Central memory CD8-positive, alpha-beta T cell (primary cell): ENCODE measurements around the gene MS4A4A.

Experiments
- ATAC-seq: fragments of 150-1000 bp; cut with Tn5 transposase; replicated peaks from 2 replicates; pipeline ENCODE4 v1.10.0; 2022; ENCODE audit warnings: mild to moderate bottlenecking, moderate FRiP score, moderate number of reproducible peaks; ENCODE audit not compliant: poor library complexity, severe bottlenecking; ENCODE audit errors: extremely low read depth
- DNase-seq, 2 donors: peaks; one replicate each; pipeline ENCODE4 v3.0.0; 2021; ENCODE audit warnings: low spot score in 2 of 2
- H3K27ac Mint-ChIP-seq: one replicate; pipeline ENCODE4 v1.8.0; 2022; ENCODE audit warnings: low read depth, mild to moderate bottlenecking, moderate library complexity, mixed read lengths
- H3K27me3 Mint-ChIP-seq: one replicate; pipeline ENCODE4 v1.8.0; 2022; ENCODE audit warnings: mixed read lengths
- H3K36me3 Mint-ChIP-seq: one replicate; pipeline ENCODE4 v1.8.0; 2022; ENCODE audit warnings: mild to moderate bottlenecking, moderate library complexity, mixed read lengths; ENCODE audit not compliant: insufficient read depth
- H3K4me1 Mint-ChIP-seq: one replicate; pipeline ENCODE4 v1.8.0; 2022; ENCODE audit warnings: mixed read lengths
- H3K4me3 Mint-ChIP-seq: one replicate; pipeline ENCODE4 v1.8.0; 2022; ENCODE audit warnings: mild to moderate bottlenecking, moderate library complexity, mixed read lengths
- H3K9me3 Mint-ChIP-seq: one replicate; pipeline ENCODE4 v1.8.0; 2022; ENCODE audit warnings: mixed read lengths

The MS4A4A gene

DNA sequence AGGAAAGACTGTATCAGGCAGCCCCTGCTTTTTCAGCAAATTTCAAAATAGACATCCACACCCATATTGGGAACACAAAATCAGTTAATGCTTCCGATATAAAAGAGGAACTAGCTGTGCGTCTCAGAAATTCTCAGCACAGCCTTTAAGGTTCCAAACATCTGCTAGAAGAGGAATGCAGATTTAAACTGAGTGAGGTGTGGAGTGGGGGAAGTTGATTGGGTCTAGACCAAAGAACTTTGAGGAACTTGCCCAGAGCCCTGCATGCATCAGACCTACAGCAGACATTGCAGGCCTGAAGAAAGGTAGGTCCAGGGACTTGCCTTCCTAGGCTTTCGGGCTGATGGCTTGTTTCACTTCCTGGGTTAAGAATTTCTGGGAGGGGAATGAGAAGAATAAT lies at the start of gene MS4A4A:
TSS of gene MS4A4A (plus strand) at position 255 of the 400 bp plus-strand sequence. CDS start at position 265, 10 bp downstream.
- Mint-ChIP-seq H3K27me3 (peaks cover 28% of the 10 kb centered on the region), H3K9me3 (no peaks in the 10 kb centered on the region), H3K27ac (no peak within 1 kb of the TSS), H3K4me3 (no peak within 1 kb of the TSS), H3K36me3 (no peaks in the 10 kb centered on the region), H3K4me1 (no peaks in the 10 kb centered on the region)
- ATAC-seq = no peak
- no peak for DNase-seq

GRCh38 chr11:60230681-60231080 lies 49.8 kb upstream of the MS4A4A start:
- no peaks in the 10 kb centered on the region for H3K4me1 Mint-ChIP-seq

GRCh38 chr11:60235321-60235720 lies 45.1 kb upstream of the MS4A4A start:
- peaks cover 60% of the 10 kb centered on the region for H3K27me3 Mint-ChIP-seq
- no peaks in the 10 kb centered on the region for H3K9me3 Mint-ChIP-seq

More at GRCh38 chr11:60230681-60231080, 49.8 kb upstream of the MS4A4A start:
- H3K36me3 Mint-ChIP-seq = no peaks in the 10 kb centered on the region
- no peaks in the 10 kb centered on the region for H3K9me3 Mint-ChIP-seq
- DNase-seq (no peak), ATAC-seq (no peak)
- peaks cover 25% of the 10 kb centered on the region for H3K27me3 Mint-ChIP-seq
- no peak overlapping the region for H3K4me3 Mint-ChIP-seq
- no peak overlapping the region for H3K27ac Mint-ChIP-seq

GRCh38 chr11:60240662-60241061 lies 39.8 kb upstream of the MS4A4A start:
- H3K36me3 Mint-ChIP-seq = no peaks in the 10 kb centered on the region
- peaks cover 81% of the 10 kb centered on the region for H3K27me3 Mint-ChIP-seq
- H3K27ac Mint-ChIP-seq = no peak overlapping the region
- ATAC-seq = no peak
- H3K4me1 Mint-ChIP-seq = no peaks in the 10 kb centered on the region
- DNase-seq = no peak
- H3K9me3 Mint-ChIP-seq = no peaks in the 10 kb centered on the region
- no peak overlapping the region for H3K4me3 Mint-ChIP-seq

More at GRCh38 chr11:60235321-60235720, 45.1 kb upstream of the MS4A4A start:
- ATAC-seq = no peak
- Mint-ChIP-seq H3K36me3 (no peaks in the 10 kb centered on the region), H3K4me1 (no peaks in the 10 kb centered on the region), H3K4me3 (no peak overlapping the region), H3K27ac (no peak overlapping the region)
- no peak for DNase-seq

DNA sequence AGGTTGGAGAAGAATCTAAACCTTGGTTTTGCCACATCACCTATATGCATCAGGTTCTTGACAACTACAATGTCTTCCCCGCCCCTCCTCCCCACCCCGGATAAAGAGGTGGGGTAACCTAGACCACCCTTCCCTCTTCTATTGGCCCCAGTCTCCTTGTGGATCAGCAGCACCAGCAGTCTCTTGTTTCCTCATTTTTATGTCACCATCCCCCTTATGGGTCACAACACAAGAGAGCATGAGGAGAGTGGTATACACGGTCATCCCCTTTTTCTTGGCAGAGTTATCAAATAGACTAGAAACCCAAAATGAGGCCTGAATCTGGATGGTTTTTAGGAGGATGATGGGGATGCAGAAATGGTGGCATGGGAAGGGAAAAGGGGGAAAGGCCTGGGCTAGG lies 38.7 kb upstream of the MS4A4A start:
- Mint-ChIP-seq H3K36me3 (no peaks in the 10 kb centered on the region), H3K27ac (no peak overlapping the region), H3K4me3 (no peak overlapping the region), H3K9me3 (no peaks in the 10 kb centered on the region), H3K27me3 (peaks cover 79% of the 10 kb centered on the region), H3K4me1 (no peaks in the 10 kb centered on the region)
- ATAC-seq (no peak), DNase-seq (no peak)

- Mint-ChIP-seq H3K36me3 (no peaks in the 10 kb centered on the region), H3K4me1 (no peaks in the 10 kb centered on the region), H3K4me3 (no peak within 1 kb of the TSS), H3K9me3 (no peaks in the 10 kb centered on the region), H3K27ac (no peak within 1 kb of the TSS), H3K27me3 (peaks cover 69% of the 10 kb centered on the region)
- no peak for DNase-seq
- no peak for ATAC-seq
Observed at GRCh38 chr11:60242740-60243239, 37.7 kb upstream of the MS4A4A start, which contains the start of gene MS4A4E. MS4A4E (minus strand) TSS chr11:60243137; CDS start chr11:60230055, 13,082 bp downstream.

DNA sequence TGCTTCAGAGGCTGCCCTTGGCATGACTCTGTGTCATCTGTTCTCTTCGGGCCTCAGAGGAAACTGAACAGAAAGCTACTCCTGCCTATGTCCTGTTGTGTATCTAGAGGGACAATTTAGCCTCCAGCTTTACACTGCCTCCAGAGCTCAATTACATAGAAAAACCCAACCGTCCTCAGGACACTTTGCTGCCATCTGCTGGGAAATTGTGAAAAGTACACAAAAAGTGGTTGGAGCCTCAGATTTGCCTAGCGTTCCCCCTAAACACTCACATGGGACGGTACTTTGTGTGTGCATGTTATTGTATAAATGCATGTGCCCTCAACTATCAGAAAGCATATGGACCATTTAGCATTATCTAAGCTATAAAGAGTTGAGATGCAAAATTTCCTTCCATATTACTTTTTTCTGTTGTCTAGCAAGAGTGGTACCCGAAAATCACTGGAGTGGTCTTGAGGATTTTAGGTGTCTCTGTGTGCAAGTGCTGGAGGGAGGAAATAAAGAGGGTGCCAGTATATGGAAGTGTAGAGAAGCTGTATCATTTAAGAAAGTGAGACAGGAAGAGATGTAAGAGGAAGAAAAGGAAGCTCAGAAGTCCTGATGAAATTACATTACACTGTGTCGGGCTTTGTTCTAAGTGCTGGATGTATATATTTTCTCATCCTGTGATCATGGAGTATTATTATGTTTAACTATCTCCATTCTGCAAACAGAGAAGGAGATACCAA lies 28.8 kb upstream of the MS4A4A start:
- H3K4me3 Mint-ChIP-seq = no peak overlapping the region
- no peaks in the 10 kb centered on the region for H3K4me1 Mint-ChIP-seq
- DNase-seq (no peak), ATAC-seq (no peak)
- no peaks in the 10 kb centered on the region for H3K36me3 Mint-ChIP-seq
- peaks cover 44% of the 10 kb centered on the region for H3K27me3 Mint-ChIP-seq
- H3K9me3 Mint-ChIP-seq = no peaks in the 10 kb centered on the region
- no peak overlapping the region for H3K27ac Mint-ChIP-seq

- no peak overlapping the region for H3K4me3 Mint-ChIP-seq
- DNase-seq = no peak
- H3K4me1 Mint-ChIP-seq = no peaks in the 10 kb centered on the region
- peaks cover 44% of the 10 kb centered on the region for H3K27me3 Mint-ChIP-seq
- ATAC-seq = no peak
- H3K36me3 Mint-ChIP-seq = no peaks in the 10 kb centered on the region
- no peaks in the 10 kb centered on the region for H3K9me3 Mint-ChIP-seq
- H3K27ac Mint-ChIP-seq = no peak overlapping the region
Observed at GRCh38 chr11:60252213-60253108, 28.0 kb upstream of the MS4A4A start.

- peaks cover 33% of the 10 kb centered on the region for H3K27me3 Mint-ChIP-seq
Observed at GRCh38 chr11:60257956-60258722, 22.3 kb upstream of the MS4A4A start.

GRCh38 chr11:60261014-60261413 lies 19.5 kb upstream of the MS4A4A start:
- peaks cover 23% of the 10 kb centered on the region for H3K27me3 Mint-ChIP-seq
- DNase-seq = no peak
- H3K36me3 Mint-ChIP-seq = no peaks in the 10 kb centered on the region

More at GRCh38 chr11:60257956-60258722, 22.3 kb upstream of the MS4A4A start:
- Mint-ChIP-seq H3K36me3 (no peaks in the 10 kb centered on the region), H3K27ac (no peak overlapping the region), H3K4me1 (no peaks in the 10 kb centered on the region), H3K9me3 (no peaks in the 10 kb centered on the region), H3K4me3 (no peak overlapping the region)
- no peak for DNase-seq
- ATAC-seq = no peak

DNA sequence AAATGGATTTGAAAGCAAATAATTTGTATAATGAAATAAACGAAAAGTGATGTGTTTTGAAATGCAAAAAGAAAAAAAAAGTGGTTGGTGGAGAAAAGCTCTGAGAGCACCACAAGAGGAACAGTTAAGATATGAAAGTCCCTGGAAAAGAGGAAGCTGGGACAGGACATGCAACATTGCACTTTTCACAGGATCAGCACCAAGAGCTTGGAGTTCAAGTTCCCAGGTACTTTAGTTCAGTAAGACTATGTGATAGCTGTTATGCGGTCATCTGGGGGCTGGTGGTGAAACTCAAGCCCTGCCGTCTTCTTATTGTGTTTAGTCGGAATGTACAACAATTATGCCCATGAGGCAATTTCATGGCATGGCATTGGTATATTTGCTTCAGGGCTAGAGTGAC lies 17.1 kb upstream of the MS4A4A start:
- Mint-ChIP-seq H3K27me3 (peaks cover 30% of the 10 kb centered on the region), H3K4me3 (no peak overlapping the region), H3K36me3 (no peaks in the 10 kb centered on the region), H3K4me1 (no peaks in the 10 kb centered on the region), H3K27ac (no peak overlapping the region), H3K9me3 (no peaks in the 10 kb centered on the region)
- DNase-seq (no peak), ATAC-seq (no peak)

More at GRCh38 chr11:60261014-60261413, 19.5 kb upstream of the MS4A4A start:
- Mint-ChIP-seq H3K9me3 (no peaks in the 10 kb centered on the region), H3K27ac (no peak overlapping the region), H3K4me1 (no peaks in the 10 kb centered on the region), H3K4me3 (no peak overlapping the region)
- no peak for ATAC-seq

- DNase-seq = no peak
- no peaks in the 10 kb centered on the region for H3K9me3 Mint-ChIP-seq
- H3K27me3 Mint-ChIP-seq = peaks cover 39% of the 10 kb centered on the region
- H3K4me1 Mint-ChIP-seq = no peaks in the 10 kb centered on the region
- no peak overlapping the region for H3K4me3 Mint-ChIP-seq
- H3K36me3 Mint-ChIP-seq = no peaks in the 10 kb centered on the region
- no peak for ATAC-seq
- H3K27ac Mint-ChIP-seq = no peak overlapping the region
Observed at GRCh38 chr11:60264644-60265043, 15.8 kb upstream of the MS4A4A start.
